ENCODE results near the gene GBP3.

DNA sequence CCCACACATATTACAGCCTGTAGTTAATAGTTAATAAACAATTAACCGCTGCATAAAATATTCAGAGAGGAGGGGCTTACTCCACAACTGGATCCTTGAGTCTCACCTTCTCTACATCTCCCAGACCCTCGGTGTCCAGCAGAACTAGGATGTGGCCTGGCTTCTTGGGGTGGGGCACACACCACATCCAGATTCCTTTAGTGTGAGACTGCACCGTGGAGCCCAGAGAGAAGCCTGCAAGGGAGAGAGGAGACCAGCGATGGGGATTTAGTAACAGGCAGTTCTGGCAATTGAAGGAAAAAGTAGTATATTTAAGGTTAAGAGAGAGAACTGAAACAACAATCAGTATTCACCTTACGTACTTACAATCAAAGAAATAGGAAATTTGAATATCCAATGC, 37.4 kb upstream of the GBP3 start:
- TF ChIP-seq, protein P1, sequence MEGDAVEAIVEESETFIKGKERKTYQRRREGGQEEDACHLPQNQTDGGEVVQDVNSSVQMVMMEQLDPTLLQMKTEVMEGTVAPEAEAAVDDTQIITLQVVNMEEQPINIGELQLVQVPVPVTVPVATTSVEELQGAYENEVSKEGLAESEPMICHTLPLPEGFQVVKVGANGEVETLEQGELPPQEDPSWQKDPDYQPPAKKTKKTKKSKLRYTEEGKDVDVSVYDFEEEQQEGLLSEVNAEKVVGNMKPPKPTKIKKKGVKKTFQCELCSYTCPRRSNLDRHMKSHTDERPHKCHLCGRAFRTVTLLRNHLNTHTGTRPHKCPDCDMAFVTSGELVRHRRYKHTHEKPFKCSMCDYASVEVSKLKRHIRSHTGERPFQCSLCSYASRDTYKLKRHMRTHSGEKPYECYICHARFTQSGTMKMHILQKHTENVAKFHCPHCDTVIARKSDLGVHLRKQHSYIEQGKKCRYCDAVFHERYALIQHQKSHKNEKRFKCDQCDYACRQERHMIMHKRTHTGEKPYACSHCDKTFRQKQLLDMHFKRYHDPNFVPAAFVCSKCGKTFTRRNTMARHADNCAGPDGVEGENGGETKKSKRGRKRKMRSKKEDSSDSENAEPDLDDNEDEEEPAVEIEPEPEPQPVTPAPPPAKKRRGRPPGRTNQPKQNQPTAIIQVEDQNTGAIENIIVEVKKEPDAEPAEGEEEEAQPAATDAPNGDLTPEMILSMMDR (IDR thresholded peaks at IDR 0.05) = no peak
- TF ChIP-seq EP300 (IDR thresholded peaks at IDR 0.05) = no peak

Measured in ovary (tissue), 3 donors.